ES-I3 (cell line): ENCODE results near the gene TM9SF4.
"Not testable (repeated sequence)": the region's sequence is repeated elsewhere in the genome, so short reads cannot be mapped to it uniquely, and the experiment has no call there.

Experiments used
- H3K36me3 ChIP-seq: 2 replicates; pipeline ENCODE4 v1.6.1; 2013; ENCODE audit warnings: mild to moderate bottlenecking, low read length, control low read depth, moderate library complexity; ENCODE audit not compliant: insufficient read depth
- H3K4me1 ChIP-seq: 2 replicates; pipeline ENCODE4 v1.6.1; 2013; ENCODE audit warnings: mild to moderate bottlenecking, control low read depth, low read length; ENCODE audit not compliant: insufficient read depth
- H3K9ac ChIP-seq: 2 replicates; pipeline ENCODE4 v1.6.1; 2013; ENCODE audit warnings: low read depth, mild to moderate bottlenecking, low read length, moderate library complexity
- H3K9me3 ChIP-seq: 2 replicates; pipeline ENCODE4 v1.6.1; 2013; ENCODE audit warnings: mild to moderate bottlenecking, low read length, moderate library complexity; ENCODE audit not compliant: control insufficient read depth, insufficient read depth

Gene TM9SF4

DNA sequence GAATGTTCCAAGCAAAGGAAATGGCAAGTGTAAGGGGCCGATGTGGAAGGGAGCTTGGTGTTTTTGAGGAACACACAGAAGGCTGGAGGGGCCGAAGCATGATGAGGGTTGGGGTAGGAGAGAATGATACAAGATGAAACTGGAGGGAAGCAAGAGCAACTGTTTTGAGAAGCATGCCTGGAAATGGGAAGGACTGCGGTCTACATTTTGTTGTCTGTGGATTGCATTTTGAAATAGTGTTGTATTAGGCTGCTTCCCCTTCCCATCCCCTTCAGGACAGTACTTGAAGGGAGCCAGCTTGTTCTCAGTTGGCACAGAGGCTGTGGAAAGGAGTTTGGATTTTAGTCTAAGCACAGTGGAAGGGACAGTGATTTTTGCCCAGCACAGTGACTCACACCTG is 2.2 kb downstream of the TM9SF4 start:
- H3K36me3 ChIP-seq, result peaks cover 6% of the 10 kb centered on the region; the same call in 1 of the 2 replicates
- peaks cover 5% of the 10 kb centered on the region; the same call in 1 of the 2 replicates for H3K4me1 ChIP-seq
- H3K9ac ChIP-seq, result no peak overlapping the region

DNA sequence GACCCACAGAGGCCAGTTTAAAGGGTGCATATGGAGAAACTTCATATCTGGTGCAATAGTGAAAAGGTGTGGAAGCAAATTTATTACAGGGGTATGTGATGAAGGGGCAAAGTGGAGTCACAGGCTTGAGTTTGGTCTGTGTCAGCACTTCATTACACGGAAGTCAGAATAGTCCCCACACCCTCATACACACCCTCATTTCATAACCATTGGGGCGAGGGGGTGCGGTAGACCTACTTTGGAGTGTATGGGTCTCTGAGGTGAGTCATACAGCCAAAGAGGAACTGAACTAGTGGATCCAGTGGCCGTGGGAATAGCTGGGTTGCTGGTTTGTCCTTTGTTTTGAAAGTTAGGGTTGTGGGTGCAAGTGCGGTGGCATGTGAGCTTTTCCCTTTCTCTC is 3.3 kb downstream of the TM9SF4 start:
- Histone ChIP-seq H3K9ac (no peak overlapping the region), H3K9me3 (no peaks in the 10 kb centered on the region), H3K36me3 (peaks cover 6% of the 10 kb centered on the region; the same call in 1 of the 2 replicates), H3K4me1 (peaks cover 5% of the 10 kb centered on the region; the same call in 1 of the 2 replicates)

More for the DNA sequence above, 2.2 kb downstream of the TM9SF4 start:
- no peaks in the 10 kb centered on the region for H3K9me3 ChIP-seq

- Histone ChIP-seq H3K9ac (no peak overlapping the region), H3K36me3 (peaks cover 6% of the 10 kb centered on the region; the same call in 1 of the 2 replicates), H3K9me3 (no peaks in the 10 kb centered on the region), H3K4me1 (peaks cover 5% of the 10 kb centered on the region; the same call in 1 of the 2 replicates)
Observed at GRCh38 chr20:32113591-32114260, 4.2 kb downstream of the TM9SF4 start.

GRCh38 chr20:32114305-32114960 is 4.9 kb downstream of the TM9SF4 start:
- peaks cover 5% of the 10 kb centered on the region; the same call in 1 of the 2 replicates for H3K4me1 ChIP-seq
- H3K9me3 ChIP-seq, result no peaks in the 10 kb centered on the region
- peaks cover 6% of the 10 kb centered on the region; the same call in 1 of the 2 replicates for H3K36me3 ChIP-seq
- H3K9ac ChIP-seq, result no peak overlapping the region

DNA sequence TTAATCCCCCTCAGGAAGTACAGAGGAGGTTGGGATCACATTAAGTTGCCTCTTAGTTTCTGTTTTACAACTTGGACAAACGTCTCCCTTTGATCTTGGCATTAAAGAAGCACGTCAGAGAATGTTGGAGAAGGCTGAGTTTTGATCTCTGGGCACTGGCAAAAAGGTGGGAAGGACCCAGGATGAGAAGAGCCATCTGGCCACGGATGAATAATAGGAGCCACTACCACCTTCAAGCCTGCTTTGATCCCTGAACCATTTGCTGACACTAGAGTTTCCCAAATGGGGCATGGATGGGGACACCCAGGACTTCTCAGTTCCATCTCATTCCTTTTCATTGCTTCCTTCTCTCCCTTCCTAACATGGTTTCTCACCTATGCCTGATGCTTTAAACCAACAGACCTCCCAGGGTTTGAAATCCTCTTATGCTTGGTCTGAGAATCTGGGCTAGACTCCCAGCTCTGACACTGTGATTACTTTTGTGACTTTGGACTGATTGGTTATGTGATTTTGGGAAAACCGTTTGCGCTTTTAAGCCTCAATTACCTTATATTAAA is 5.8 kb downstream of the TM9SF4 start:
- peaks cover 5% of the 10 kb centered on the region; the same call in 1 of the 2 replicates for H3K4me1 ChIP-seq
- no peak overlapping the region for H3K9ac ChIP-seq
- no peaks in the 10 kb centered on the region for H3K9me3 ChIP-seq
- peaks cover 6% of the 10 kb centered on the region; the same call in 1 of the 2 replicates for H3K36me3 ChIP-seq

DNA sequence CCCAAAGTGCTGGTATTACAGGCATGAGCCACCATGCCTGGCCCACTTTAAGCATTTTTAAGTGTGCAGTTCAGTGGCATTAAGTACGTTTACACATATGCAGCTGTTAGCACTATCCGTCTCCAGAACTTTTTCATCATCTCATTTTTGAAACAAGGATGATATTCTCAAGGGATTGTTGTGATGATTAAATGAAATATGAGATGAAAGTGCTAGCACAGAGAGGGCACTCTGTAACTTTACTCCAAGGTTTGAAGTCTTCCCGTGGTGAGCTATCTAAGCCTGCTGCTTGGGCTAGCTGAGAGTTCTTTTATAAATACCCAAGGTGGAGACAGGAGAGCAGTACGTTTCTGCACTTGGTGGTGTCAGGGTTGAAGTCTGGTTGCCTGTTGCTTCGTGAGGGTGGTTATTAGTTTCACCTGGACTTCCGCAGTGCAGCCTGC is 6.6 kb downstream of the TM9SF4 start:
- Histone ChIP-seq H3K36me3 (peaks cover 6% of the 10 kb centered on the region; the same call in 1 of the 2 replicates), H3K9ac (no peak overlapping the region)

GRCh38 chr20:32116796-32117195 is 7.3 kb downstream of the TM9SF4 start:
- H3K9me3 ChIP-seq, H3K36me3 ChIP-seq, H3K4me1 ChIP-seq, H3K9ac ChIP-seq: not testable (repeated sequence)

More for the DNA sequence above, 6.6 kb downstream of the TM9SF4 start:
- H3K9me3 ChIP-seq, result no peaks in the 10 kb centered on the region
- H3K4me1 ChIP-seq, result peaks cover 5% of the 10 kb centered on the region; the same call in 1 of the 2 replicates

DNA sequence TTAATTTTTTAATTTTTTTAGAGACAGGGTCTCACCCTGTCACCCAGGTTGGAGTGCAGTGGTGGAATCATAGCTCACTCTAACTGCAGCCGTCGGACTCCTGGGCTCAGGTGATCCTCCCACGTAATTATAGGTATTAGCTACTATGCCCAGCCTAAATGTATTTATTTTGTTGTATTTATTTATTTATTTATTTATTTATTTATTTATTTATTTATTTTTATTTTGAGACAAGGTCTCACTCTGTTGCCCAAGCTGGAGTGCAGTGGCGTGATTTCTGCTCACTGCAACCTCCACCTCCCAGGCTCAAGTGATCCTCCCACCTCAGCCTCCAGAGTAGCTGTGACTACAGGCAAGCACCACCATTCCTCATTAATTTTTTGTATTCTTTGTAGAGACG is 8.9 kb downstream of the TM9SF4 start:
- not testable (repeated sequence) for H3K9ac ChIP-seq, H3K9me3 ChIP-seq, H3K36me3 ChIP-seq, H3K4me1 ChIP-seq

GRCh38 chr20:32119734-32120133 is 10.2 kb downstream of the TM9SF4 start:
- Histone ChIP-seq H3K9ac (no peak overlapping the region), H3K4me1 (peaks cover 5% of the 10 kb centered on the region; the same call in 1 of the 2 replicates), H3K9me3 (no peaks in the 10 kb centered on the region), H3K36me3 (peaks cover 6% of the 10 kb centered on the region; the same call in 1 of the 2 replicates)

DNA sequence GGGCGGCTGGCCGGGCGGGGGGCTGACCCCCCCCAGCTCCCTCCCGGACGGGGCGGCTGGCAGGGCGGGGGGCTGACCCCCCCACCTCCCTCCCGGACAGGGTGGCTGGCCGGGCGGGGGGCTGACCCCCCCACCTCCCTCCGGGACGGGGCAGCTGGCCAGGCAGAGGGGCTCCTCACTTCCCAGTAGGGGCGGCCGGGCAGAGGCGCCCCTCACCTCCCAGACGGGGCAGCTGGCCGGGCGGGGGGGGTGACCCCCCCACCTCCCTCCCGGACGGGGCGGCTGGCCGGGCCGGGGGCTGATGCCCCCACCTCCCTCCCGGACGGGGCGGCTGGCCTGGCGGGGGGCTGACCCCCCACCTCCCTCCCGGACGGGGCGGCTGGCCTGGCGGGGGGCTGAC is 12.4 kb downstream of the TM9SF4 start:
- not testable (repeated sequence) for H3K36me3 ChIP-seq, H3K9ac ChIP-seq, H3K4me1 ChIP-seq, H3K9me3 ChIP-seq

GRCh38 chr20:32123088-32123487 is 13.6 kb downstream of the TM9SF4 start:
- no peaks in the 10 kb centered on the region for H3K9me3 ChIP-seq
- no peaks in the 10 kb centered on the region for H3K4me1 ChIP-seq
- H3K9ac ChIP-seq, result no peak overlapping the region
- H3K36me3 ChIP-seq, result 0 out of 2 replicates have a peak, but pooled peaks cover 3% of the 10 kb centered on the region

DNA sequence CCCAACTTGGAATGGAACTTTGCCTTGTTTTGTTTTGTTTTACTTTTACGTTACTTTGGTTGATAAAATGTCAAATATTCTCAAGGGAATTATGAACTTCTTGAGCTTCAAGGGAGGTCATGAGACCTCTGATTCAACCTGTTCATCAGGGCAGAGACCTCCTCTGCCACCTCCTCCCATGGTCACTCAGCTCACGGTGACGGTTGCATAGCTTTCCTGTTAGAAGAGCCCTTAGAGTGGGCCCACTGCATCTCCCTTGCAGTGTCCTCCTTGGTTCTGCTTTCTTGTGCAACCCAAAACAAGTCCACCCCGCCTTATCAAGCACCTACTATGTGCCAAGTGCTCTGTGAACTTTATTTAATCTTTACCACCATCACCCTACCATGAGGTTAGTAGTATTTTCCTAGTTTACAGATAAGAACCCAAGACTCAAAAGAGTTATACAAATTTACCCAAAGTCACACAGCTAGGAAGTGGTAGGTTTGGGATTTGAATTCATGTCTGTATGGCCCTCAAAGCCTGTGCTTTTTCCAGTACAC is 15.5 kb downstream of the TM9SF4 start:
- Histone ChIP-seq H3K4me1 (no peaks in the 10 kb centered on the region), H3K9ac (no peak overlapping the region), H3K36me3 (0 out of 2 replicates have a peak, but pooled peaks cover 3% of the 10 kb centered on the region), H3K9me3 (no peaks in the 10 kb centered on the region)

- no peak overlapping the region for H3K9ac ChIP-seq
- H3K9me3 ChIP-seq, result no peaks in the 10 kb centered on the region
- H3K4me1 ChIP-seq, result no peaks in the 10 kb centered on the region
- 0 out of 2 replicates have a peak, but pooled peaks cover 3% of the 10 kb centered on the region for H3K36me3 ChIP-seq
Observed at GRCh38 chr20:32125506-32125905, 16.0 kb downstream of the TM9SF4 start.

DNA sequence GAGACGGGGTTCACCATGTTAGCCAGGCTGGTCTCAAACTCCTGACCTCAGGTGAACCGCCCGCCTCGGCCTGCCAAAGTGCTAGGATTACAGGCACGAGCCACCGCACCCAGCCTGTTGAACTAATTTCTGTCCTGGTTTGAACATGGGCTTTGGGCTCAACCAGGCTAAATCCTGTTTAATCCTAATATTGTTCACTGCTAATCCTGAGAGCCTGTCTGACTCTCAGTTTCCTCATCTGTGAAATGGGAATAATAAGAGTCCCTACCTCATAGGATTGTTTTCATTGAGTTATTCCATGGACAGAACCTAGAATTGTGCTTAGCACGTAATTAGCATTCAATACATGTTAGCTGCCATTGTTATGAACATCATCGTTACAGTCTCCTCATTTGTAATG is 17.4 kb downstream of the TM9SF4 start:
- H3K9ac ChIP-seq, result no peak overlapping the region
- H3K9me3 ChIP-seq, result no peaks in the 10 kb centered on the region
- 0 out of 2 replicates have a peak, but pooled peaks cover 3% of the 10 kb centered on the region for H3K36me3 ChIP-seq
- no peaks in the 10 kb centered on the region for H3K4me1 ChIP-seq
